Measurements from ENCODE around the gene SLC5A12. TPM values are rescaled to one million over a fixed set of nuclear protein-coding genes. Genes with fewer than 3 reads are reported as not detected.

The SLC5A12 gene
- under 0.01 and 0.06 TPM in 2 replicates for total RNA-seq

GRCh38 chr11:26721948-26722475 is at the start of gene SLC5A12:
Gene SLC5A12, minus strand, starts transcription at chr11:26722060. Its CDS starts 346 bp downstream, at chr11:26721714.

Other genes with a start within 250 kb of the SLC5A12 start
- not detected in 2 replicates for gene MUC15, start 149.8 kb downstream of the SLC5A12 start, total RNA-seq